ENCODE data around the gene ASIC1.
"Not testable (repeated sequence)": the region's sequence is repeated elsewhere in the genome, so short reads cannot be mapped to it uniquely, and the experiment has no call there.

ASIC1 gene

DNA sequence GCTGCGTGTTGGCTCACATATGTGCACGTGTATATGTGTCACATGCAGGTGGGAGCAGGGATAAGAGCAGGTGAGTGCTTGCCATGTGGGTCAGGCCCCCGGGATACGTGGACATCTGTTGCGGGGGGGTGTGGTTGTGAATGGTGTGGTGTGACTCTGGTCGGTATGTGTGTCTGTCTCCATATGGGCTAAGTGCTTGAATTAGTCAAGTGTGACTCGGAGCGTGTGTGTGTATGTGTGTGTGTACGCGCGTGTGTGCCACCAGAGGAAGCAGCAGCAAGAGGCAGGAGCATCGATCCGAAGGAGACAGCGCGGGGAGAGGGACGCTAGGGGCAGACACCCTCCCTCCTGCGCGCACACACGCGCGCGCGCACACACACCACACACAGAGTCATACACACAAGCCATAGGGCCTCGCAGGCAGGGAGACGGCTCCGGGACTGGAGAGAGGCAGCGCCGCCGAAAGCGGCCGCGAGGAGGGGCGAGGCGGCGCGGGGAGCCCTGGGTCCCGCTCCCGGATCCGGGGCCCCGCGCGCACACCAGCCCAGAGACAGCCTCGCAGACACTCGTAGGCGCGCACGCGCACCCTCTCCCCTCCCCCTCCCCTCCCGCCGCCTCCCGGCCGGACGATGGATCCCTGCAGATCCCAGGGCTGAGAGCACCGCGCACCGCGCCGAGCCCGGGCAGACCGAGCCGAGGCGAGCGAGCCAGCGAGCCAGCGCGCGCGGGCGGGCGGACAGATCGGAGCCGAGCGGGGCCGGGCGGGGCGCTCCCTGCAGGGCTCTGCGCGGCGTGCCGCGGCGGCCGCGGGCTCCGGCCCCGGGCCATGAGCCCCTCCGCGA lies at the start of gene ASIC1:
Gene ASIC1, plus strand, starts transcription at position 597 of the 842 bp plus-strand sequence. CDS start 1,171 bp downstream, outside the sequence.
- DNase-seq: peak; percentile 22

- no peak for DNase-seq
Observed at GRCh38 chr12:50013361-50014147, 43.8 kb upstream of the ASIC1 start.

DNA sequence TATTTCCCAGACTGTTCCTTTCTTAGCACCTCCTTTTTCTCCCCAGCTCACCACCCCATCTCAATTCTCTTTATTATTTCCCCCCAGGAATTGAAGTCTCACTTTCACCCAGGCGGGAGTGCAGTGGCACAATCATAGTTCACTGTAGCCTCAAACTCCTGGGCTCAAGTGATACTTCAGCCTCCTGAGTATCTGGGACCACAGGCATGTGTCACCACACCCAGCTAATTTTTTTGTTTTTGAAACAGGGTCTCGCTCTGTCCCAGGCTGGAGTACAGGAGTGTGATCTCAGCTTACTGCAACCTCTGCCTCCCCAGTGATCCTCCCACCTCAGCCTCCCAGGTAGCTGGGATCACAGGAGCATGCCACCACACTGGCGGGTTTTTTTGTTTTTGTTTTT lies 43.1 kb upstream of the ASIC1 start:
- DNase-seq: no peak

DNA sequence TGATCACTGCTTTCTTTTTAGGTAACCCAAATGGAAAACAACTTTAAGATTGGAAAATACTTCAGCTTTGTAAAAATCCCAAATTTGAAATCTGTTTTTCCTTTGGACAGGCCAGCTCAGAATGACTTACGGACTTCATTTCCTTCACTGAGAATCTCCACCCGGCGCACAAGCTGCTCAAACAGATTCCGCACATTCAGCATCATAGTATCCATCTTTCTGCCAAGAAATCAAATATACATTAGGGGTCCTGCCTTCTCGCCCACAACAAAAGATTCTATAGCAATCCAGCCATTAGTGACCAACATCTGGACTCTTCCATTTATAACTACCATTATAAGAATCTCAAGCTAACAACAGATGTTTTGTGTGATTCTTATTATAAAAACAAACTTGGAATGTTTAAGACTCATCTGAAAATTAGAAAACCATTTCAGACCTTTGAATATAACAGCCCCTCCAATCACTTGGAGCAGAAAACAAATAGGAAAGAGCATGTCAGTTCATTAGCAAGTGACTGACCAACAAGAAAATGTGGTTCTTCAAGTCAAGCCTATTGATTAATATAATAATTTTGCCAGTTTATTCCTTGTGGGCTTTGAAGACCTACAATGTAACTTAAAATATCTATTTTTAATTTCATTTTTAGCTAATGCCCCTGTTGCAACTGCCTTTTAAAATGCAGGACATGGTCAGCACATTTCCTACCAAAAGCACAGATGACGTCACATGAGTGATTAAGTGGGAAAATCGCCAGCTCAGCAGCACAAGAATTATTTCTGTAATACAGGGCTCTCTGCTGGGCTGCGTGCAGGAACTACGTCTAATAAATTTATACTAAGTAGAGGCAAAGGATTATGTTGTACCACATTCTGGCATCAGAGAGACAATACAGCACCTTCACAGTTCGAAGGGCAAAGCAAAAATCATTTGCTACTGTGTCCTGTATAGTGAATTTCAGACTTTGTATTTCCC lies 40.6 kb upstream of the ASIC1 start:
- no peak for DNase-seq

DNA sequence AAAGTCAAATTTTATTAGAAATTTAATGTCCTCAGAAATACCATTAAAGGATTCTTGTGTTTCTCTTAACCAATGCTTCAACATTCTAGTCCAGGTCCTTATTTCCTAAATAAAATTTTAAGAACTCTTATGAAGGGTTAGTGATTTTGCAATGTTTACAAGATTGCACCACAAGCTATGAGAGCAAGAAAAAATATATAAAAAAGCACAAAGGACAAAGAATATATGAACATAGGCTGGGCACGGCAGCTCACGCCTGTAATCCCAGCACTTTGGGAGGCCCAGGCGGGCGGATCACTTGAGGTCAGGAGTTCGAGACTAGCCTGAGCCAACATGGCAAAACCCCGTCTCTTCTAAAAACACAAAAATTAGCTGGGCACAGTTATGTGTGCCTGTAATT lies 39.8 kb upstream of the ASIC1 start:
- no peak for DNase-seq

GRCh38 chr12:50018154-50018553 lies 39.2 kb upstream of the ASIC1 start:
- no peak for DNase-seq

- no peak for DNase-seq
Observed at GRCh38 chr12:50018968-50019367, 38.4 kb upstream of the ASIC1 start.

- no peak for DNase-seq
Observed at GRCh38 chr12:50019524-50019923, 37.9 kb upstream of the ASIC1 start.

DNA sequence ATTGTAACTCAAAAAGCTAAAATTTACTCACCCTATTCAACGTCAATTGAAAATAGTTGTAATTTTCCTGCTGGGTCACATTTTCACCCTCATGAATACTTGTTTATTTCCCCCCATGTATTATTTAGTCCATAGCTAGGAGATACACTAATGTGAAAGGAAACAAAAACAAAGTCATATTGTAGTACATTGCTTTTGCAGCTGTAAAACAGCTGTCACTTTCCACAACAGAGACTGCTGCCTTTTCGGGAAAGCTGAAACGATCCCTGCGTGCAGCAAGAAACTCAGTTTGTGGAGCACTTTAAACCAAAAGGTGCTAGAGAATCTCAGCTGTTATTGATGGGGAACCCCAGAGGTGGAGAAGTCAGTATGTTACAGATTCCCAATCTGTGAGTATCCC lies 36.4 kb upstream of the ASIC1 start:
- DNase-seq: no peak

DNA sequence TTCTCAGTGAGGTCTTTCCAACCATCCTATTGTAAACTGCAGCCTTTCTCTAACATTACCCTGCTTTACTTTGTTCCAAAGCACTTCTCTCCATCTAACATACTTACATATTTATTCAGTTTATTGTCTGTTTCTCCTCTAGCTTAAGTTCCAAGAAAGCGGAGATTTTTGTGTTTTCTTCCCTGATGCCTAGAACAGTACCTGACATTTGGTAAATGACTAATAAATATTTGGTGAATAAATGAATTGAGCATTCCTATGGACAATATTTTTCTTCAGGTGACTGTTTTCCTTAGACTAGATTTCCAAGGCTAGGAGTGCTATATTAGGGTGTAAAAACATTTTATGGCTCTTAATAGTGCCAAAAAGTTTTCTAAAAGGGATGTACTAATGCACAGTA lies 34.5 kb upstream of the ASIC1 start:
- DNase-seq: no peak

DNA sequence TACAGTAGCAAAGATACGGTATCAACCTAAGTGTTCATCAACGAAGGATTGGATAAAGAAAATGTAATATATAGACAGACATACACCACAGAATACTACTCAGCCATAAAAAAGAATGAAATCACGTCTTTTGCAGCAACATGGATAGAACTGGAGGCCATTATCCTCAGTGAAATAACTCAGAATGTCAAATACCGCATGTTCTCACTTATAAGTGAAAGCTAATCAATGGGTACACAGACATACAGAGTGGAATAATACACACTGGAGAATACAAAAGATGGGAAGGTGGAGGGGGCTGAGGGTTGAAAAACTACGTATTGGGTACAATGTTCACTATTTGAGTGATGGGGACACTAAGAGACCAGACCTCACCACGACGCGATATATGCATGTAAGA lies 33.2 kb upstream of the ASIC1 start:
- no peak for DNase-seq

DNA sequence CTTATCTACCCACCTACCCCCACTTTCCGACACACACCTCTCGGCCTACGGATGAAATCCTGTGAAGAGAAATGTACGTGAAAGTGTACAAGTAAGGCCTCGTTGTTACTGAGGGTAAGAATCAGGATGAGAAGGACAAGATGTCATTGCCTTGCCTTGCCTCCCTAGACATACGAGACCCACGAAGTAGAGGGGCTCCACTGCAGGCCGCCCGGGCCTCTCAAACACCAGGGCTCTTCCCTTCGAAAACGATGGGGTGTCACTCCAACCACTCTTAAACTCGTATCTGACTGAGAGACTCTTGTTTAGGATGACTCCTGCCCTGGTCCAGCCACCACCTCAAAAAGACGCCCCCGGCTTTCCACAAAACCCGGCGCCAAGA lies 32.6 kb upstream of the ASIC1 start:
- no peak for DNase-seq

- peak; percentile 98 for DNase-seq
Observed at GRCh38 chr12:50025187-50026059, 32.0 kb upstream of the ASIC1 start, which contains the start of gene RACGAP1. TSS of gene RACGAP1 (minus strand) at chr12:50025494. CDS start at chr12:50016715, 8,779 bp downstream.

DNA sequence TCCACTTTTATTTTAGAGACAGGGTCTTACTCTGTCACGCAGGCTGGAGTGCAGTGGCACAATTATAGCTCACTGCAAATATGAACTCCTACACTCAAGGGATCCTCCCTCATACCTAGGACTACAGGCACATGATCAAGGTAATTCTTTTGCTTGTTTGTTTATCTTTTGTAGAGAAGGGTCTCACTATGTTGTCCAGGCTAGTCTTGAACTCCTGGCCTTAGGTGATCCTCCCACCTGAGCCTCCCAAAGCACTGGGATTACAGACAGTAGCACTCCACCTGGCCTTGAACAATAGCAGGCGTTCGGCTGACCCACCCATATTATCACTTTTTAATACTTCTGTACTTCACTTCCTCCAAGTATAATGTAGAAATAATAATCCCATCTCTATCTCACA lies 30.7 kb upstream of the ASIC1 start:
- DNase-seq: no peak

DNA sequence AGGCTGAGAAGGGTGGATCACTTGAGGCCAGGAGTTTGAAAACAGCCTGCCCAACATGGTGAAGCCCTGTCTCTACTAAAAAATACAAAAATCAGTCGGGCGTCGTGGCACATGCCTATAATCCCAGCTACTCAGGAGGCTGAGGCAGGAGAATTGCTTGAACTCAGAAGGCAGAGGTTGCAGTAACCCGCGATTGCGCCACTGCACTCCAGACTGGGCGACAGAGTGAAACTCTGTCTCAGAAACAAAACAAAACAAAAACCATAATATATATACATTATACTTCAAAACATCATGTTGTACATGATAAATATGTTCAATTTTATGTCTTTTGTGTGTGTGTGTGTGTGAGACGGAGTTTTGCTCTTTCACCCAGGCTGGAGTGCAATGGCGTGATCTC lies 26.9 kb upstream of the ASIC1 start:
- not testable (repeated sequence) for DNase-seq

DNA sequence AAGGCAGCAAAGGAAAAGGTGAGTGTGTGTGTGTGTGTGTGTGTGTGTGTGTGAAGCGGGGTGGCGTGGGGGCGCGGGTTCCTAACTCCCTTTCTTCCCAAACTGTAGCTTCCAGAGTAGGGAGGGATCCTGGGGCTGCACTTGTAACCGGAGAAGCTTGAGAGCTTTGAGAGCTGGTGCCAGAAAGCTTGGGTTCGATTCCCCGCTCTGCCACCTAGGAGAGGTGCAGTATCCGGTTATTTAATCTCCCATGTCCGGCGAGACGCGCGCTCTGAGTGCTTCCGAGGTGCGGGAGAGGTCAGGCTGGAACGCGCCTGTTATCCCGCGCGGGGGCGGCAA lies 24.9 kb upstream of the ASIC1 start:
- no peak for DNase-seq

DNA sequence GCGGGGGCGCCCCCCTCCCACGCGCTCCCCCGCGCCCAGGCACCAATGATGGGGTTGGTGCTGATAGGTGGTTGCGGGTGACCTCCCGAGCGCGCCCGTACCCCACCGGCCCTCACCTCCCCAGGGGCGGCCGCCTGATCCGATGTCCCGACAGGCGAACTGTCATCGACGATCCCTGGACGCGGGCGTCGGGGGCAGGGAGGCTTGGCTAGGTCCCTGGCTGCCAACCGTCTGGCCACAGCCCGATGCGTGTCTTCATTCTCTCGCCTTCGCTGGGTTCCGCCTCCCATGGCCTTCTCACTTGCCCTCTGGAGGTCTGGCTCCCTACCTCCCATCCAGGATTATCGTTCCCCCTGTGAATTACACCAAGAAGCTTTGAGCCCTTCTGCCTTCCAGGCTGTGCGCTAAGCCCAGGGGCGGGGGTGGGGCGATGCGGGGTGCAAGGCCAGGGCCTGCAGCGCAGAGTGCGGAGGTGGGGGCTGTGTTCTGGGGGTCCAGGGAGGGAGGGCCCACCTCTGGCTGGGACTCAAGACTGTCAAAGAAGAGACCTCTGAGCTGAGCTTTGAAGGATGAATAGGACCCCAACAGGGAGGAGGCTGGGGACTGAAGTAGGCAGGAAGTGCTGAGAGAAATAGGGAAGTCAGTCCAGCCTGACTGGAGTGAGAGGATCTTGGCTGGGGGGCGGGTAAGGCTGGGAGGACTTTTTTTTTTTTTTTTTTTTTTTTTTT lies 24.4 kb upstream of the ASIC1 start:
- DNase-seq: no peak

DNA sequence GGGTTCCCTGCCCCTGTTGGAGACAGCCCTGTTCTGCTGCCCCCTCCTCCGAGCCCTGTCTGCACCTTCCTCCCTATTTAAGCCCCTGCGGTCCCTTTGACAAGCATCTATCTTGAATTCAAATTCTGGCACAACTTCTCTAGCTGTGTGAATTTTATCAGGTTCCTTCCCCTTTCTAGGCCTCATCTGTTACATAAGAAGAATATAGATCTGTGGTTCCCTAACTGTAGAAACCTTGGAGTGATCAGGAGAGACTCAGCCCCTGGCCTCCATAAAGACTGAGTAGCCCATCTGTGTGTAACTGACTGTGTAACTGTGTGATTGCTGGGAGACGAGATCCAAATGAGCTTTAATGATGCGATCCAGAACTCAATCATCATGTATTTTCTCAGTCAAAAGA lies 19.1 kb upstream of the ASIC1 start:
- DNase-seq: no peak

DNA sequence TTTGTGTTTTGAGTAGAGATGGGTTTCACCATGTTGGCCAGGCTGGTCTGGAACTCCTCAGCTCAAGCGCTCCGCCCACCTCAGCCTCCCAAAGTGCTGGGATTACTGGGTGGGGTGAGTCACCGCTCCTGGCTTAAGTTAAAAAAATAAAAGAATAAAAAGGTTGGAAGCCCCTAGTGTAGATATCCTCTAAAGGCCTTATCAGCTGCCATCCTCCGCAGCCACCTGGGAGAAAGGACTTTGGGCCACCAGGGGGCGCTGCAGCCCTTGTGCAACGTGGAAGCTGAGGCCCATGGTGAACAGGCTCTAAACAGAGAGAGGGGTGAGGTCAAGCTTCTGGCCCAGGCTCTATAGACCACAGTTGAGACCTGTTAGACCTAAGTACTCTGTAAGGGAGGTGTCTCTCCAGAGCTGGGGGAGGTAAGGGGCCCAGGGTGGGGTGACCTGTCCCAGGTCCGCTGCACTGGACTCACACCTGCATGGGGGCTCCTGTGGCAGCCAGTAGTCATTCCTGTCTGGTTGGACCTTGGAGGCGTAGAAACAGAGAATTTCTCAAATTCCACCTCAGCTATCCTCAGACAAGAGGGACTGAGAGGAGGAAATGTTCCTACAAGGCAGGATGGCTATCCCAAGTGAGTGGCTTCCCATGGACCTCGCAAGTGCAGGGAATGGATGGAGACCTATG lies 18.1 kb upstream of the ASIC1 start:
- DNase-seq: peak; percentile 25

DNA sequence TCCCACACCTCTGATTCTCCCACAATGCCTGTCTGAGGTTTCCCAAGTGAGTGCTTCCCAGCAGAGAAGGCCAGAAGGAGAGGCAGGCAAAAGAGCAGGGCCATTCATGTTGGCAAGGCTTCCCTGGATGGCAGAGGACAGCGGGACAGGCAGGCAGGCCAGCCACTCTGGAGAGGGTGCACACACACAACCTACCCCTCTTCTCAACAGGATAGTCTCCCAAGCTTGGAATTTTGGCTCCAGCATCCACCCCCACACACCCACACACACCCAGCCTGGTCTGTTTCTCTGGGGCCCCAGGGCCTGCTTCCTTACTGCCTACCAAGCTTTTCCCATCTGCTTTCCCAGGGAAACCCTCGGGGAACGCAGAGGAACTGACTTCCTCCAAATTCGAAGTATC lies 16.7 kb upstream of the ASIC1 start:
- no peak for DNase-seq

All from NCI-H748 treated with DMSO at 0.1 percent for 48 hours (cell line).